Renal cortex interstitium (tissue), 11 donors: ENCODE measurements around the gene SLAMF7. TPM values are rescaled to one million over a fixed set of nuclear protein-coding genes. Genes with fewer than 3 reads are reported as not detected.

ENCODE experiments used
- DNase-seq, 11 donors: peaks; one replicate each; pipeline ENCODE4 v3.0.0-alpha.2; 2013; ENCODE audit warnings: low read depth in 9 of 11, low spot score in 4 of 11; ENCODE audit errors: extremely low read depth in 1 of 11
- polyA plus RNA-seq, 3 donors: library from polyadenylated mRNA; unstranded; fragments of 120-200 nt; gene quantifications; one replicate each; pipeline ENCODE4 v1.2.1, GENCODE V29; 2013; ENCODE audit not compliant: insufficient read length in 3 of 3

Gene SLAMF7
- polyA plus RNA-seq, 3 donors = 0.33 to 0.40 (median 0.33) TPM

- DNase-seq = no peak
Observed at GRCh38 chr1:160743266-160743665, 4.2 kb downstream of the SLAMF7 start.

DNA sequence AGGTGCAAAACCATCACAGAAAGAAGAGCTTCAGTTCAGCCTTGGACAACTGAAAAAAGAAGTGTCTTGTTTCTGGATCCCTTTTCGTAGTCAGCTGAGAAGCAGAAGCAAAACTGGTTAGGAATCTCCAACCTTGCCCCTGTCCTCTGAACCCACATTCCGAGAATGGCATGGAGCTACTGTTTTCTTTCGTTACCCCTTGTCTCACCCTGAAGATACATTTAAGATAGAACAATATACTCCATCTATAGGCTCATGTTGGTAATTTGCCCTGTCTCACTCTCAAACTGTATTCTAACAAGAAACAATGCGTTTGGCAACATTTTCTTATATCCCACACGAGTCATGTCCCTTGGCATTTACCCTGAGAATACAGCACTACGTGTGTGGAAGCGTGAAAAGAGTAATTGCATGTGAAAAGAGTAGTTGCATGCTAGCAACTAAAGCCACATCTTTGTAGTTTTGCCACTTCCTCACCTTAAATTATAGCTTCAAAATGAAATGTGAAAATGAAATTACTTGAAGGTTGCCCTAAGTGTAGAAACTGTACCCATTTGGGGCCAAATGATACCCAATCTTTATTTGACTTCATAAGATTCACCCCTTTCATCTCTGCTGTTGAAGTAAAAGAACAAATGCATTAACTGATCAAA, 5.3 kb downstream of the SLAMF7 start:
- DNase-seq = no peak

DNA sequence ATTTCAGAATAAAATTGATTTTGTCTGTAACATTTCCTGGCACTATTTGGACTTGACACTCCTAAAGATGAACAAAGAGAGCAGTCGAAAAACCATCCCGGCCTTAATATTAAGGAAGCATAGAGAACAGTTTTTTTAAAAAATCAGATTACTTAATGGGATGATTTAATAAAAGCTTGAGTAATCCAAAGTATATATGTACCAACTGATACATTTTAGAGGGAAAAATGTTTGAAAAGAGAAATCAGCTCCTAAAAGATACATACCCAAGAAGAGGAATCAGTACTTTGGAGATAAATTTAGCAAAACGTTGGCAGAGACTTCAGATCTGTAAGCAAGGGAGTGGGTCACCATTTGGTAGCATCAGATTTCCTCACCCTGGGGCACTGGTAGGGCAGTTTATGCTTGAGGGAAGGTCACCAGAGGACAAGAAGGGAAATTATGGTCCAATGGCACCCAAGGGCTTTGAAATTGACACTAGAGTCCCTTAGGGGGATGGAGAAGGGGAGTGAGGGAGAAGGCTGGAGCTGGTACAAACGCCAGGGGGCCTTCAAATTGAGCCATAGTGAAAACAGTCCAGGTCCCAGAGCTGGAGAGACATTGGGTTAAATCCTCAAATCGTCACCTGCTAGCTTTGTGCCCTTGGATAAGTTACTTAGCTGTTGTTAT, 5.9 kb downstream of the SLAMF7 start:
- no peak for DNase-seq

DNA sequence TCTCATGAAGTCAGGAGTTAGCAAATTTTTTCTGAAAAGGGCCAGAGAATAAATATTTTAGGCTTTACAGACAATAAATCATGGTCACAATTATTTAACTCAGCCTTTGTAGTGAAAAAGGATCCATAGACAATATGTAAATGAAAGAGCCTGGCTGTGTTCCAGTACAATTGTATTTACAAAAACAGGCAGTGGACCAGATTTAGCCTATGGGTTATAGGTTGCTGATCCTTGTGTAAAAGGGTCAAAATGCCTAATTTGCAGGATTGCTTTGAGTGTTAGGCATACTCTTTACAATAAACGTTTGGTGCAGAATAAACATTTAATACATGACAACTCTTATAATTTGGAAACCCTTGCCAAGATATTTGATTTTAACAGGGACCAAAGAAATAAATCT, 6.5 kb downstream of the SLAMF7 start:
- DNase-seq = no peak

GRCh38 chr1:160746836-160747500, 7.9 kb downstream of the SLAMF7 start:
- no peak for DNase-seq

- DNase-seq = no peak
Observed at GRCh38 chr1:160747717-160748116, 8.7 kb downstream of the SLAMF7 start.

DNA sequence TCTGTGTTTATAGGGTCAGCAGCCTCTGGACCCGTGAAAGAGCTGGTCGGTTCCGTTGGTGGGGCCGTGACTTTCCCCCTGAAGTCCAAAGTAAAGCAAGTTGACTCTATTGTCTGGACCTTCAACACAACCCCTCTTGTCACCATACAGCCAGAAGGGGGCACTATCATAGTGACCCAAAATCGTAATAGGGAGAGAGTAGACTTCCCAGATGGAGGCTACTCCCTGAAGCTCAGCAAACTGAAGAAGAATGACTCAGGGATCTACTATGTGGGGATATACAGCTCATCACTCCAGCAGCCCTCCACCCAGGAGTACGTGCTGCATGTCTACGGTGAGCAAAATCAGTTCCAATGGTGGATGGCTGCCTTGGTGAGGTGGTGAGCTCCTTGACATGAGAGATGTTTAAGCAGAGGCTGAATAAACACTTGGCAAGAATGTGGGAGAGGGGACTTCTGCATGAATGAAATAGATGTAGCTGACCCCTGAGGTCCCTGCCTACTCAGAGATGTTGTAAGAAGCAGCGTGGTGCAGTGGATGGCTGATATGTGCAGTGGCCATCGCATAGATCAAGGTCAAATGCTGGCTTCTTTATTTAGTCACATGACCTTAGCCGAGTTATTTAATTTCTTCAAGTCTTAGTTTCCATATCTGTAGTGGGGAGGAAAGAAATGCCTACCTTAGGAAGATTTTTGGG, 9.3 kb downstream of the SLAMF7 start:
- DNase-seq = no peak

DNA sequence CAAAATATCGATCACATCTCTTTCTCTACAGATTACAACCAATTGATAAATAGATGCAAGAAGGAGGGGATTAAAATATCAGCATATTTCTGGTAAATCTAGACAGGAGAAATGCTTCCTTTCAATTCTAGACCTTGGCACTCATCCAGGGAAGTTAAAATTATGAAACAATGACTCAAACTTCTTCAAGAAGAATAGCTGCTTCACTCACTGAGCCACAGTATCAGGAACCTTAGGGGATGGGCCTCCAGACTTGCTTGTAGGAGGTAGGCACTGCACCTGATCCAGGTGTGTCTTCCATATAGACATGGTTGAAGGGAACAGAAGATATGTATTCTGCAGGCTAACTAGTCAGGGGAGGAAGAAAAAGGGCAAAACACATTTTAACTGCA, 9.8 kb downstream of the SLAMF7 start:
- DNase-seq = no peak

DNA sequence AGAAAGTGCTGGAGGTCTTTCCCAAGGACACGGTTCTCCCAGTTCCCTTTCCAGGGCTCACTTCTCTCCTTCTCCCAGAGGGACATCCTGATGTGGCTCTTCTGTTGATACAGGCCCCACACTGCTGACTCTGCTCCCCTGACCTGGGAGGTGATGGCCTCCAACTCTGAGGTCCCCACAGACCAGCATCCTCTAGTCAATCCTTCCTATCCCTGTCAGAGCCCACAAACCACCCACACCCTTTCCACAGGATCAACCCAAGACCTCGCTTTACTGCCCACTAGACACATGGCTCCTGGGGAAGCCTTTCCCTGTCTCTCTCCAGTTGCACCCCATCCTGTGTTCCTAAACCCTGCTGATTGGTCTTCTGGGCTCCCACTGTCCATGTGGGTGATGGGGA, 11.6 kb downstream of the SLAMF7 start:
- no peak for DNase-seq

- no peak for DNase-seq
Observed at GRCh38 chr1:160752406-160752805, 13.4 kb downstream of the SLAMF7 start.

DNA sequence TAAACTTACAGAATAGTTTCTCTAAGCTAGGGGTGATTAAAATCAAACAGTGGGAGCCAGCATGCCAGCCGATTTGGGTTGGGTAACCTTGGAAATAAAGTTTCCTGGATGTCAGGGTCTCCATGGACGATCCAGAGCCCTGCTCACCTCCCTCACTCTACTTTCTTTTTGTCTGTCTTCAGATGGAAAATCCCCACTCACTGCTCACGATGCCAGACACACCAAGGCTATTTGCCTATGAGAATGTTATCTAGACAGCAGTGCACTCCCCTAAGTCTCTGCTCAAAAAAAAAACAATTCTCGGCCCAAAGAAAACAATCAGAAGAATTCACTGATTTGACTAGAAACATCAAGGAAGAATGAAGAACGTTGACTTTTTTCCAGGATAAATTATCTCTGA, 13.9 kb downstream of the SLAMF7 start:
- DNase-seq = no peak

DNA sequence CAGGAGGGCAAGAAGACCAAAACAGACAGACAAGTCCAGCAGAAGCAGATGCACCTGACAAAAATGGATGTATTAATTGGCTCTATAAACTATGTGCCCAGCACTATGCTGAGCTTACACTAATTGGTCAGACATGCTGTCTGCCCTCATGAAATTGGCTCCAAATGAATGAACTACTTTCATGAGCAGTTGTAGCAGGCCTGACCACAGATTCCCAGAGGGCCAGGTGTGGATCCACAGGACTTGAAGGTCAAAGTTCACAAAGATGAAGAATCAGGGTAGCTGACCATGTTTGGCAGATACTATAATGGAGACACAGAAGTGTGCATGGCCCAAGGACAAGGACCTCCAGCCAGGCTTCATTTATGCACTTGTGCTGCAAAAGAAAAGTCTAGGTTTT, 14.5 kb downstream of the SLAMF7 start:
- no peak for DNase-seq

GRCh38 chr1:160755461-160755860, 16.4 kb downstream of the SLAMF7 start:
- DNase-seq = no peak

DNA sequence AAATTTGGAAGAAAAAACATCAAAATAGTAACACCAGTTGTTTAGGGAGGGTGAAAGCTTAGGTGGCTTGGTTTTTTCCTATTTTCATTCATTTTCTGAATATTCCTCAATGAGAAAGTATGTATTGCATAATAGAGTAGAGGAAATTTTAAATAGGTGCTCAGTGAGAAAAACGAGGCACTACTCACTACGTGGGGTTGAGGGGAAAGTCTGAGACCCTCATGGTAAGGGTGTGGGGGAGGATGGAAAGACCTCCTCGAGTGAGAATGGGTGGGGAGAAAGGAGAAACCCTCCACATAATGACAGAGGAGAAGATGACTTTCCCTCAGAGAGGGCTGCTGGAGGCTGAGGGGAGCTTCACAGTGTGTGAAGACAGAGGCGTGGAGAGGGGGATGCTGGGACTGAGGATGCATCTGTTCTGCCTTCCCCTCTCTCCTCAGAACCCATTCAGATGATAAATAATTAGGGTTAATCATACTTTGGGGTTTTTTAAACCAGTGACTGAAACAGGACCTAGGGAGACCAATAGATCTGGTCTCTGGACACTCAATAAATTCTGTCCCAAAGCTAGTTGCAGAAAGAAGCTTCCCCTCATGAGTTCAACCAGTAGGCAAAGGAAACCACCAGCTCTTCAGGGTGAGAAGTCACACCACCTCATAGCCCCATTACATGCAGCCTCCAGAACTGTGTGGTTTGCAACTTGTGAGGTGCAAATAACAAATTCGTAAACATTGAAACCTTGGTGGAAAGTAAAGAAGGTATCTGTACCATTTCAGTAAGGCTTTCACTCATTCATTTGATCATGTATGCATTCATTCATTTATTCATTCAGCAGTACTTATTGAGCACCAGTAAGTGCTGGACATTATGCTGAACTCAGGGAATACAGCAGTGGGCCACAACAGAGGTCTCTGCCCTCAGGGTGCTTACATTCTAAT, 17.1 kb downstream of the SLAMF7 start:
- no peak for DNase-seq

GRCh38 chr1:160756849-160757201, 17.8 kb downstream of the SLAMF7 start:
- no peak for DNase-seq

DNA sequence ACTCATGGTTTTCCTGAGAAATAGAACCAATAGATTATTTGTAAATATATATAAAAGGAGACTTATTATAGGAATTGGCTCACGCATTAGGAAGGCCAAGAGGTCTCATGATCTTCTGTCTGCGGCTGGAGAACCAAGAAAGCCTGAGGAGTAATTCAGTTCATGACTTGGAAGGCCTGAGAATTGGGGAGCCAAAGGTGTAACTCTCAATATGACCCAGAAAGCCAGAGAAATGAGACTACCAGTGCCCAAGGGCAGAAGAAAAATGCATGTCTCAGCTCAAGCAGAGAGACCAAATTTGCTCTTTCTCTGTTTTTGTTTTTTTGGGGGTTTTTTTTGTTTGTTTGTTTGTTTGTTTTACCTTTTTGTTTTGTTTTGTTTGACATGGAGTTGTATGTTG, 19.5 kb downstream of the SLAMF7 start:
- DNase-seq = no peak

- no peak for DNase-seq
Observed at GRCh38 chr1:160759740-160760139, 20.7 kb downstream of the SLAMF7 start.

DNA sequence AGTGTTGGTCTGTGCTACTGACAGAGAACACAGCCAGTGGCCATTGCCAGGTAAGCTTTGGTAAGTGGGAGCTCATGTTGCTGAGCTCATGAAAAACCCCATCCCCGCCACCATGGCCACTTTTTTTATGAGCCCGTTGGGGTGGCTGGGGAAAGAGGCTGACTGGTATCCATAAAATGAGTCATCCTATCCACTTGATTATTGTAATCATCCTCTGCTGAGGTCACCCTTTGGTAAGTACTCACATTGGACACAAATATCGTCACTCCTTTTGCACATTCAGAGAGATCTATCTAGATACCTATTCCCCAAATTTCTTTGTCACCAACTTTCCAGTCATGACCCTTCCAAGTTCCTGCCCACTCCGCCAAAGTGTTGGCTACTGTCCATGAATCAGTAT, 22.0 kb downstream of the SLAMF7 start:
- no peak for DNase-seq

DNA sequence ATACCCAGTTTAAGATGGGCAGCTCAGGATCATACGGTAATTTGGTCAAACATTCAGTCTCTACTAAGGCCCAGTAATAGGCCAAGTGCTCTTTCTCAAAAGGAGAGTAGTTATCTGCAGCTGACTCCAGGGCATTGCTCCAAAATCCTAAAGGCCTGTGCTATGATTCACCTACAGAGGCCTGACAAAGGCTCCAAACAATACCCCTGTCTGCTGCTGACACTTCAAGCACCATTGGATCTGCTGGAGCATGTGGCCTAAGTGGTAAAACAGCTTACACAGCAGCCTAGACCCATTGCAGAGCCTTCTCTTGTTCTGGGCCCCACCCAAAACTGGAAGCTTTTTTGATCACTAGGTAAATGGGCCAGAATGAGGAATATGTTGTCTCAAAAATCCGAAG, 22.8 kb downstream of the SLAMF7 start:
- DNase-seq = no peak
